ENCODE measurements around the gene GCSH. TPM values are rescaled to one million over a fixed set of nuclear protein-coding genes. Genes with fewer than 3 reads are reported as not detected.

GCSH gene
- polyA plus RNA-seq, 1 of the 3 experiments (the other 2 are of a cell fraction): 20.7 TPM

GRCh38 chr16:81106826-81107503 lies 10.8 kb upstream of the GCSH start:
- TF ChIP-seq FOXJ3 (CRISPR knock-in tag; IDR thresholded peaks at IDR 0.05) (no peak), USF1 (IDR thresholded peaks at IDR 0.05; ENCODE audit: borderline replicate concordance, low read depth) (no peak), NFIC (IDR thresholded peaks at IDR 0.05; ENCODE audit: borderline replicate concordance) (no peak), TEAD4 (IDR thresholded peaks at IDR 0.05; ENCODE audit: borderline replicate concordance, insufficient read depth) (no peak), JUND (IDR thresholded peaks at IDR 0.05) (no peak), RCOR1 (IDR thresholded peaks at IDR 0.05; ENCODE audit: low read length) (no peak), ELF1 (IDR thresholded peaks at IDR 0.05) (no peak)
- no peaks in the 10 kb centered on the region for H4K20me1 ChIP-seq (ENCODE audit: insufficient read depth)
- no peak for DNase-seq
- no peaks in the 10 kb centered on the region for H3F3A ChIP-seq (replicated peaks; ENCODE audit: insufficient read depth)
- no peak overlapping the region for H3K27ac ChIP-seq (ENCODE audit: low read depth in 2 of 2, low read length in 1 of 2)
- H3K9me3 ChIP-seq: no peaks in the 10 kb centered on the region
- H3K4me3 ChIP-seq (ENCODE audit: low read depth in 2 of 2, low read length in 1 of 2): no peak overlapping the region
- no peaks in the 10 kb centered on the region for H3K9me2 ChIP-seq
- ChIA-PET CTCF (interaction anchor here (1.0 kb wide), 1 partner anchor 98 kb away, joined by 3 read pairs; no protein-coding TSS in a partner anchor), POLR2A (no interaction called here)
- H3K36me3 ChIP-seq (replicated peaks in 1 of 2; ENCODE audit: control insufficient read depth in 1 of 2, insufficient read depth in 2 of 2, low read length in 1 of 2): no peaks in the 10 kb centered on the region
- H3K9ac ChIP-seq: no peak overlapping the region
- 70% methylated on average over 8 of the region's 8 CpGs for WGBS (ENCODE audit: low lambda C conversion rate)
- no peak overlapping the region for H2AFZ ChIP-seq (ENCODE audit: low read depth)
- H3K4me2 ChIP-seq: no peak overlapping the region
- H3K4me1 ChIP-seq (ENCODE audit: control insufficient read depth in 1 of 2, insufficient read depth in 2 of 2, low read depth in 1 of 2, low read length in 1 of 2): no peaks in the 10 kb centered on the region
- no peaks in the 10 kb centered on the region for H3K79me2 ChIP-seq (ENCODE audit: insufficient read depth)
- no peaks in the 10 kb centered on the region for H3K27me3 ChIP-seq (ENCODE audit: insufficient read depth)

- no peaks in the 10 kb centered on the region for H3K4me1 ChIP-seq (ENCODE audit: control insufficient read depth in 1 of 2, insufficient read depth in 2 of 2, low read depth in 1 of 2, low read length in 1 of 2)
- TF ChIP-seq, protein P1, sequence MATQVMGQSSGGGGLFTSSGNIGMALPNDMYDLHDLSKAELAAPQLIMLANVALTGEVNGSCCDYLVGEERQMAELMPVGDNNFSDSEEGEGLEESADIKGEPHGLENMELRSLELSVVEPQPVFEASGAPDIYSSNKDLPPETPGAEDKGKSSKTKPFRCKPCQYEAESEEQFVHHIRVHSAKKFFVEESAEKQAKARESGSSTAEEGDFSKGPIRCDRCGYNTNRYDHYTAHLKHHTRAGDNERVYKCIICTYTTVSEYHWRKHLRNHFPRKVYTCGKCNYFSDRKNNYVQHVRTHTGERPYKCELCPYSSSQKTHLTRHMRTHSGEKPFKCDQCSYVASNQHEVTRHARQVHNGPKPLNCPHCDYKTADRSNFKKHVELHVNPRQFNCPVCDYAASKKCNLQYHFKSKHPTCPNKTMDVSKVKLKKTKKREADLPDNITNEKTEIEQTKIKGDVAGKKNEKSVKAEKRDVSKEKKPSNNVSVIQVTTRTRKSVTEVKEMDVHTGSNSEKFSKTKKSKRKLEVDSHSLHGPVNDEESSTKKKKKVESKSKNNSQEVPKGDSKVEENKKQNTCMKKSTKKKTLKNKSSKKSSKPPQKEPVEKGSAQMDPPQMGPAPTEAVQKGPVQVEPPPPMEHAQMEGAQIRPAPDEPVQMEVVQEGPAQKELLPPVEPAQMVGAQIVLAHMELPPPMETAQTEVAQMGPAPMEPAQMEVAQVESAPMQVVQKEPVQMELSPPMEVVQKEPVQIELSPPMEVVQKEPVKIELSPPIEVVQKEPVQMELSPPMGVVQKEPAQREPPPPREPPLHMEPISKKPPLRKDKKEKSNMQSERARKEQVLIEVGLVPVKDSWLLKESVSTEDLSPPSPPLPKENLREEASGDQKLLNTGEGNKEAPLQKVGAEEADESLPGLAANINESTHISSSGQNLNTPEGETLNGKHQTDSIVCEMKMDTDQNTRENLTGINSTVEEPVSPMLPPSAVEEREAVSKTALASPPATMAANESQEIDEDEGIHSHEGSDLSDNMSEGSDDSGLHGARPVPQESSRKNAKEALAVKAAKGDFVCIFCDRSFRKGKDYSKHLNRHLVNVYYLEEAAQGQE (IDR thresholded peaks at IDR 0.05; ENCODE audit: low read depth, low read length): no peak
- H3K9me3 ChIP-seq: no peaks in the 10 kb centered on the region
- H3K27ac ChIP-seq (ENCODE audit: low read depth in 2 of 2, low read length in 1 of 2): no peak overlapping the region
- H3K4me3 ChIP-seq (ENCODE audit: low read depth in 2 of 2, low read length in 1 of 2): no peak overlapping the region
- WGBS (ENCODE audit: low lambda C conversion rate): 67% methylated on average over 1 of the region's 1 CpG
- no peak overlapping the region for H3K4me2 ChIP-seq
- no peaks in the 10 kb centered on the region for H3K79me2 ChIP-seq (ENCODE audit: insufficient read depth)
- H4K20me1 ChIP-seq (ENCODE audit: insufficient read depth): no peaks in the 10 kb centered on the region
- H3K9ac ChIP-seq: no peak overlapping the region
- no peaks in the 10 kb centered on the region for H3K27me3 ChIP-seq (ENCODE audit: insufficient read depth)
- ChIA-PET POLR2A (no interaction called here), CTCF (no interaction called here)
- no peak for DNase-seq
- H3K9me2 ChIP-seq: no peaks in the 10 kb centered on the region
- H3K36me3 ChIP-seq (replicated peaks in 1 of 2; ENCODE audit: control insufficient read depth in 1 of 2, insufficient read depth in 2 of 2, low read length in 1 of 2): no peaks in the 10 kb centered on the region
- no peaks in the 10 kb centered on the region for H3F3A ChIP-seq (replicated peaks; ENCODE audit: insufficient read depth)
- H2AFZ ChIP-seq (ENCODE audit: low read depth): no peak overlapping the region
These were observed 9.8 kb upstream of the GCSH start for GRCh38 chr16:81105946-81106345.

All from SK-N-SH (cell line).